Measurements from ENCODE around the gene TRPV6. TPM values are rescaled to one million over a fixed set of nuclear protein-coding genes. Genes with fewer than 3 reads are reported as not detected.
A peak's percentile ranks its signal among the peaks of the same experiment; 100 is the strongest.

The TRPV6 gene
- total and polyA plus RNA-seq, 2 experiments from 2014 or later = 3.5 to 3.7 TPM

DNA sequence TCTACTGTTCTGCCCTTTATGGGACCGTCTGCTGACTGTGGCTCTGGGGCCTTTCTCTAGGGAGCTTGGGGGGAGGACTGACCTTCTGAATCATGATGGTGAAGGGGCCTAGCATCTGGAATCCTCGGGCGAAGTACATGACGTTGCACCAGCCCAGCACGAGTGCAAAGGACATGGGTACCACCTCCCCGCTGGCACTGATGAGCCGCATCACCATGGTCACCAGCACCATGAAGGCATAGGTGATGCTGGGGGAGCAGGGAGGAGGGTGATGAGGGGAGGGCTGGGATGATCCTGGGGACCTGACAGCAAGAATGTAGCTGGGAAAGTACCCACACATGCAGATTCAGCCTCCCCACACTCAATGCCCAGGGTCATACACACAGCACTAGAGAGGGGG is 11.1 kb downstream of the TRPV6 start:
- no peaks in the 10 kb centered on the region for H3K9me3 ChIP-seq (ENCODE audit: low read depth)
- no peak overlapping the region for H2AFZ ChIP-seq
- no peaks in the 10 kb centered on the region for H3K36me3 ChIP-seq (replicated peaks; ENCODE audit: insufficient read depth, low read depth)
- no peaks in the 10 kb centered on the region for H3K9me2 ChIP-seq (replicated peaks; ENCODE audit: insufficient read depth)
- no peaks in the 10 kb centered on the region for H3K27me3 ChIP-seq
- TF ChIP-seq, protein P1, sequence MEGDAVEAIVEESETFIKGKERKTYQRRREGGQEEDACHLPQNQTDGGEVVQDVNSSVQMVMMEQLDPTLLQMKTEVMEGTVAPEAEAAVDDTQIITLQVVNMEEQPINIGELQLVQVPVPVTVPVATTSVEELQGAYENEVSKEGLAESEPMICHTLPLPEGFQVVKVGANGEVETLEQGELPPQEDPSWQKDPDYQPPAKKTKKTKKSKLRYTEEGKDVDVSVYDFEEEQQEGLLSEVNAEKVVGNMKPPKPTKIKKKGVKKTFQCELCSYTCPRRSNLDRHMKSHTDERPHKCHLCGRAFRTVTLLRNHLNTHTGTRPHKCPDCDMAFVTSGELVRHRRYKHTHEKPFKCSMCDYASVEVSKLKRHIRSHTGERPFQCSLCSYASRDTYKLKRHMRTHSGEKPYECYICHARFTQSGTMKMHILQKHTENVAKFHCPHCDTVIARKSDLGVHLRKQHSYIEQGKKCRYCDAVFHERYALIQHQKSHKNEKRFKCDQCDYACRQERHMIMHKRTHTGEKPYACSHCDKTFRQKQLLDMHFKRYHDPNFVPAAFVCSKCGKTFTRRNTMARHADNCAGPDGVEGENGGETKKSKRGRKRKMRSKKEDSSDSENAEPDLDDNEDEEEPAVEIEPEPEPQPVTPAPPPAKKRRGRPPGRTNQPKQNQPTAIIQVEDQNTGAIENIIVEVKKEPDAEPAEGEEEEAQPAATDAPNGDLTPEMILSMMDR (IDR thresholded peaks at IDR 0.05; ENCODE audit: poor library complexity) = no peak
- no peaks in the 10 kb centered on the region for H3K4me1 ChIP-seq (ENCODE audit: insufficient read depth)
- H4K20me1 ChIP-seq (ENCODE audit: insufficient read depth, poor library complexity, severe bottlenecking) = no peaks in the 10 kb centered on the region
- H3K79me2 ChIP-seq = no peaks in the 10 kb centered on the region
- WGBS (ENCODE audit: low lambda C conversion rate, missing lambda C conversion rate) = 91% methylated on average over 7 of the region's 7 CpGs
- H3K4me2 ChIP-seq = no peak overlapping the region
- no peak for DNase-seq (ENCODE audit: low spot score)
- H3K27ac ChIP-seq = no peak overlapping the region
- H3K4me3 ChIP-seq = no peak overlapping the region

DNA sequence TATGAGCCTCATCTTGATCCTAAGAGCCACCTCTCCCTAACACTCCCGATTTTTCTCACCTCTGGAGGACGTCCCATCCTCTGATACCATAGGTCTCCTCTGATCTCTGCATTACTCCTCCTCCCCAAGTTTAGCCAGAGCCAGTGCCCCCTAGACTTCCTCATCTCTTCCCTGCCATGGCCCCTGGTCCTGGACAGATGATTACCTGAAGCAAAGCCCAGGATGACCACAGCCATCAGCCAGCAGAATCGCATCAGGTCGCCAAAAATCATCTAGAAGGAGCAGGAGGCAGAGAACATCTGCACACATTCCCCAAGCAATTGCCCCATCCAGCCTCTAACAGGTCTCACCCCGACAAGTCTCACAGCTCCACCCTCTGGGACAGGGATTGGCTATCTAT is 11.7 kb downstream of the TRPV6 start:
- no peaks in the 10 kb centered on the region for H4K20me1 ChIP-seq (ENCODE audit: insufficient read depth, poor library complexity, severe bottlenecking)
- TF ChIP-seq, protein P1 (IDR thresholded peaks at IDR 0.05; ENCODE audit: poor library complexity) = no peak
- TF ChIP-seq EZH2 (IDR thresholded peaks at IDR 0.05; ENCODE audit: borderline replicate concordance) (no peak), EZH2phosphoT487 (IDR thresholded peaks at IDR 0.05; ENCODE audit: low read depth, severe bottlenecking, unreplicated experiment) (no peak)
- H3K27me3 ChIP-seq = no peaks in the 10 kb centered on the region
- no peak overlapping the region for H3K4me2 ChIP-seq
- no peaks in the 10 kb centered on the region for H3K36me3 ChIP-seq (replicated peaks; ENCODE audit: insufficient read depth, low read depth)
- H2AFZ ChIP-seq = no peak overlapping the region
- WGBS (ENCODE audit: low lambda C conversion rate, missing lambda C conversion rate) = 95% methylated on average over 5 of the region's 5 CpGs
- H3K9me2 ChIP-seq (replicated peaks; ENCODE audit: insufficient read depth) = no peaks in the 10 kb centered on the region
- H3K9me3 ChIP-seq (ENCODE audit: low read depth) = no peaks in the 10 kb centered on the region
- H3K79me2 ChIP-seq = no peaks in the 10 kb centered on the region
- no peak for DNase-seq (ENCODE audit: low spot score)
- no peaks in the 10 kb centered on the region for H3K4me1 ChIP-seq (ENCODE audit: insufficient read depth)
- H3K4me3 ChIP-seq = no peak overlapping the region
- H3K27ac ChIP-seq = no peak overlapping the region

DNA sequence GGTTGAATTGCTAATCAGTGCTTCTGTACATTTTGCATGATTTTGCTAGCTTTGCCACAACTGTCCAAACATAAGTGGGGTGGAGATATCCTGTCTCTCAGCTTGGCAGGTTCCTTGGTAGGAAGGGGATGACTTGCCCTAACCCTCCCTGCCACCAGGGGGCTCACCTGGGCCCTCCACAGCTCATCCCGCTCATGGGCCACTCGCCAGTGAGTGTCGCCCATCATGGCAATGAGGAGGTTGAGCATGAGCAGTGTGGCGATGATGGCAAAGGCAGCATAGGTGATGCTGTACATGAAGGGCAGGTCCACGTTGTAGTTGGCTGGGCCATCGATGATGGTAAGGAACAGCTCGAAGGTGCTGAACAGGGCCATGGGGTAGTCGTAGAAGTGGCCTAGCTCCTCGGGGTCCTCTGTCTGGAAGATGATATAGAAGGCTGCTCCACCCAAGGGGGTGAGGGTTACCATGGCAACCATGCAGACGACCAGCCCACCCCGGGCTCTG is 12.2 kb downstream of the TRPV6 start:
- H3K27me3 ChIP-seq = no peaks in the 10 kb centered on the region
- no peaks in the 10 kb centered on the region for H4K20me1 ChIP-seq (ENCODE audit: insufficient read depth, poor library complexity, severe bottlenecking)
- 85% methylated on average over 11 of the region's 11 CpGs for WGBS (ENCODE audit: low lambda C conversion rate, missing lambda C conversion rate)
- no peak for DNase-seq (ENCODE audit: low spot score)
- no peaks in the 10 kb centered on the region for H3K36me3 ChIP-seq (replicated peaks; ENCODE audit: insufficient read depth, low read depth)
- H3K79me2 ChIP-seq = no peaks in the 10 kb centered on the region
- no peak overlapping the region for H3K4me3 ChIP-seq
- H2AFZ ChIP-seq = no peak overlapping the region
- H3K9me2 ChIP-seq (replicated peaks; ENCODE audit: insufficient read depth) = no peaks in the 10 kb centered on the region
- H3K4me1 ChIP-seq (ENCODE audit: insufficient read depth) = no peaks in the 10 kb centered on the region
- no peaks in the 10 kb centered on the region for H3K9me3 ChIP-seq (ENCODE audit: low read depth)
- TF ChIP-seq, protein P1 (IDR thresholded peaks at IDR 0.05; ENCODE audit: poor library complexity) = peak; percentile 27
- TF ChIP-seq EZH2 (IDR thresholded peaks at IDR 0.05; ENCODE audit: borderline replicate concordance) = no peak
- no peak overlapping the region for H3K4me2 ChIP-seq
- no peak overlapping the region for H3K27ac ChIP-seq

DNA sequence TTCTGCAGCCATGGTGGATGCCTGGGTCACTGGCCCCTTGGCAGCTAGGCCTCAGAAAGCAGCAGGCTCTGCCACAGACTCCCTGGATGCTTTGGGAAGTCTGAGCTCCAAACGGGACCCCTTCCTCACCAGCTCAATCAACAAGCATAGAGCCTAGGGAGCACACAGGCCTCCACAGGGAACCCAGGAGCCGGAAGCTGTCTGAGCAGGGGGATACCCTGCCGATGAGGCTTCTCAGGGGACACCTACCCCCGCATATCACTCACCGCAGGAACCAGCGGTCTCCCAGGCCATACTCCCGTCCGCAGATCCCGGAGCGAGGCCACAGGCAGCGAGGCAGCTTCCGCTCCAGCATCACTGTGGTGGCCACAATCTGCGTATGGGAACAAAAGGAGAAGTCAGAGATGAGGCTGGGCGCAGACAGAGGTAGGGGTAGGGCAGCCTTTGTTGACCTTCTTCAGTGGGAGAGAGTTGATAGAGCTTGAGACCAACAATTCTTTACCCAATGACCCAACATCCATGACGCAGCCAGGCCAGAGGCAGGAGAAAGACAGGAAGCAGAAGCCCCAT is 13.4 kb downstream of the TRPV6 start:
- no peak for DNase-seq (ENCODE audit: low spot score)
- no peak overlapping the region for H3K4me3 ChIP-seq
- no peaks in the 10 kb centered on the region for H4K20me1 ChIP-seq (ENCODE audit: insufficient read depth, poor library complexity, severe bottlenecking)
- no peak overlapping the region for H3K4me2 ChIP-seq
- TF ChIP-seq EZH2phosphoT487 (IDR thresholded peaks at IDR 0.05; ENCODE audit: low read depth, severe bottlenecking, unreplicated experiment) = no peak
- TF ChIP-seq EZH2 (IDR thresholded peaks at IDR 0.05; ENCODE audit: borderline replicate concordance) = no peak
- TF ChIP-seq, protein P1 (IDR thresholded peaks at IDR 0.05; ENCODE audit: poor library complexity) = no peak
- H3K27me3 ChIP-seq = no peaks in the 10 kb centered on the region
- no peak overlapping the region for H3K27ac ChIP-seq
- no peaks in the 10 kb centered on the region for H3K9me3 ChIP-seq (ENCODE audit: low read depth)
- H3K36me3 ChIP-seq (replicated peaks; ENCODE audit: insufficient read depth, low read depth) = no peaks in the 10 kb centered on the region
- 95% methylated on average over 14 of the region's 15 CpGs for WGBS (ENCODE audit: low lambda C conversion rate, missing lambda C conversion rate)
- H3K79me2 ChIP-seq = no peaks in the 10 kb centered on the region
- no peaks in the 10 kb centered on the region for H3K9me2 ChIP-seq (replicated peaks; ENCODE audit: insufficient read depth)
- H3K4me1 ChIP-seq (ENCODE audit: insufficient read depth) = no peaks in the 10 kb centered on the region
- H2AFZ ChIP-seq = no peak overlapping the region
